Mammary epithelial cell (primary cell): ENCODE results near the gene CLEC16A.

Source experiments
- CTCF ChIP-seq, 2 donors: IDR thresholded peaks in 1 of 2; conservative IDR thresholded peaks in 1 of 2; 2 replicates each; pipeline ENCODE4 v1.5.1; 2011 to 2012; ENCODE audit warnings: inconsistent platforms in 2 of 2, low read length in 2 of 2, mild to moderate bottlenecking in 2 of 2, control low read depth in 1 of 2, low read depth in 1 of 2; ENCODE audit not compliant: insufficient read depth in 1 of 2; ENCODE audit errors: extremely low read depth in 1 of 2
- EZH2 ChIP-seq: IDR thresholded peaks from 2 replicates; pipeline ENCODE4 v1.6.1; 2012; ENCODE audit warnings: low read length, inconsistent platforms, borderline replicate concordance

- TF ChIP-seq CTCF (conservative IDR thresholded peaks at IDR 0.05 in 1 of 2, IDR thresholded peaks at IDR 0.05 in 1 of 2; ENCODE audit: extremely low read depth in 1 of 2, insufficient read depth in 1 of 2, low read depth in 1 of 2, low read length in 2 of 2) (no peak), EZH2 (no peak)
These were observed 116.5 kb downstream of the CLEC16A start for GRCh38 chr16:11060842-11061241.
